ENCODE results near the gene PRSS36. TPM values are rescaled to one million over a fixed set of nuclear protein-coding genes. Genes with fewer than 3 reads are reported as not detected.

The PRSS36 gene
- total RNA-seq, 1 experiment from 2014 or later = 1.6 TPM

GRCh38 chr16:31134091-31134571 is 15.7 kb downstream of the PRSS36 start:
- TF ChIP-seq CTCF (IDR thresholded peaks at IDR 0.05; ENCODE audit: insufficient read depth in 1 of 2, low read depth in 1 of 2, low read length in 1 of 2, severe bottlenecking in 1 of 2, unreplicated experiment in 1 of 2) = no peak
- H3K4me3 Mint-ChIP-seq (ENCODE audit: unreplicated experiment) = peak overlapping the region; percentile 76
- H3K27me3 Mint-ChIP-seq (ENCODE audit: insufficient read depth, unreplicated experiment) = no peaks in the 10 kb centered on the region
- H3K4me1 ChIP-seq = peaks cover 76% of the 10 kb centered on the region
- H3K36me3 Mint-ChIP-seq (ENCODE audit: insufficient read depth, unreplicated experiment) = peaks cover 63% of the 10 kb centered on the region
- CTCF ChIA-PET = interaction anchor here (0.8 to 2.1 kb wide), 4 partner anchors 8 to 199 kb away, joined by 3 to 12 read pairs (median 3); partner anchors contain the start of gene KAT8
- H3K4me1 Mint-ChIP-seq (ENCODE audit: low read depth, unreplicated experiment) = peaks cover 51% of the 10 kb centered on the region
- H3K9me3 ChIP-seq = no peaks in the 10 kb centered on the region
- H3K27ac Mint-ChIP-seq (ENCODE audit: unreplicated experiment) = peak overlapping the region; percentile 75
- peak overlapping the region; percentile 78 for H3K4me3 ChIP-seq (ENCODE audit: low read depth, low read length)
- intact Hi-C loops (cut with micrococcal nuclease; ENCODE audit: unreplicated experiment) = loop anchor here (10.0 kb wide), 1 partner anchor 321 kb away; the partner anchor contains the start of gene ARMC5
- no TSS peak for BruUV-seq (replicated peaks)
- DNase-seq = no peak
- no peaks in the 10 kb centered on the region for H3K27me3 ChIP-seq (replicated peaks; ENCODE audit: control insufficient read depth, insufficient read depth, low read length)
- no peaks in the 10 kb centered on the region for H3K9me3 Mint-ChIP-seq (ENCODE audit: unreplicated experiment)
- POLR2A ChIA-PET = interaction anchor here (3.7 kb wide), 1 partner anchor 17 kb away, joined by 52 read pairs; the partner anchor contains the start of gene KAT8
- H3K36me3 ChIP-seq (ENCODE audit: control insufficient read depth, insufficient read depth, low read length) = peaks cover 6% of the 10 kb centered on the region

- DNase-seq = no peak
- H3K4me1 ChIP-seq = peaks cover 65% of the 10 kb centered on the region
- peaks cover 6% of the 10 kb centered on the region for H3K36me3 ChIP-seq (ENCODE audit: control insufficient read depth, insufficient read depth, low read length)
- peaks cover 45% of the 10 kb centered on the region for H3K4me1 Mint-ChIP-seq (ENCODE audit: low read depth, unreplicated experiment)
- ChIA-PET POLR2A (no interaction called here), CTCF (no interaction called here)
- 0 out of 2 replicates have a peak overlapping the region, but pooled peaks have one; percentile 78 for H3K4me3 ChIP-seq (ENCODE audit: low read depth, low read length)
- TF ChIP-seq CTCF (IDR thresholded peaks at IDR 0.05; ENCODE audit: insufficient read depth in 1 of 2, low read depth in 1 of 2, low read length in 1 of 2, severe bottlenecking in 1 of 2, unreplicated experiment in 1 of 2) = no peak
- no TSS peak for BruUV-seq (replicated peaks)
- peak overlapping the region; percentile 75 for H3K27ac Mint-ChIP-seq (ENCODE audit: unreplicated experiment)
- H3K27me3 ChIP-seq (replicated peaks; ENCODE audit: control insufficient read depth, insufficient read depth, low read length) = no peaks in the 10 kb centered on the region
- H3K27me3 Mint-ChIP-seq (ENCODE audit: insufficient read depth, unreplicated experiment) = no peaks in the 10 kb centered on the region
- intact Hi-C loops (cut with micrococcal nuclease; ENCODE audit: unreplicated experiment) = loop anchor here (10.0 kb wide), 1 partner anchor 322 kb away; the partner anchor contains the start of gene ARMC5
- H3K9me3 Mint-ChIP-seq (ENCODE audit: unreplicated experiment) = no peaks in the 10 kb centered on the region
- H3K4me3 Mint-ChIP-seq (ENCODE audit: unreplicated experiment) = peak overlapping the region; percentile 76
- H3K36me3 Mint-ChIP-seq (ENCODE audit: insufficient read depth, unreplicated experiment) = peaks cover 56% of the 10 kb centered on the region
- H3K9me3 ChIP-seq = no peaks in the 10 kb centered on the region
Observed at GRCh38 chr16:31133046-31133501, 16.8 kb downstream of the PRSS36 start.

GRCh38 chr16:31132303-31132979 is 17.4 kb downstream of the PRSS36 start:
- H3K27ac Mint-ChIP-seq (ENCODE audit: unreplicated experiment) = peak overlapping the region; percentile 75
- H3K4me3 Mint-ChIP-seq (ENCODE audit: unreplicated experiment) = peak overlapping the region; percentile 76
- Histone ChIP-seq H3K4me3 (ENCODE audit: low read depth, low read length) (no peak overlapping the region), H3K27me3 (replicated peaks; ENCODE audit: control insufficient read depth, insufficient read depth, low read length) (no peaks in the 10 kb centered on the region), H3K4me1 (peaks cover 59% of the 10 kb centered on the region), H3K9me3 (no peaks in the 10 kb centered on the region), H3K36me3 (ENCODE audit: control insufficient read depth, insufficient read depth, low read length) (peaks cover 6% of the 10 kb centered on the region)
- no peak for TF ChIP-seq CTCF (IDR thresholded peaks at IDR 0.05; ENCODE audit: insufficient read depth in 1 of 2, low read depth in 1 of 2, low read length in 1 of 2, severe bottlenecking in 1 of 2, unreplicated experiment in 1 of 2)
- H3K27me3 Mint-ChIP-seq (ENCODE audit: insufficient read depth, unreplicated experiment) = no peaks in the 10 kb centered on the region
- no TSS peak for BruUV-seq (replicated peaks)
- ChIA-PET CTCF (interaction anchor here (2.0 kb wide), 1 partner anchor 15 kb away, joined by 8 read pairs; the partner anchor contains the start of gene KAT8), POLR2A (interaction anchor here (1.0 to 3.2 kb wide), 4 partner anchors 10 to 58 kb away, joined by 3 to 35 read pairs (median 12); partner anchors contain the start of genes FUS, KAT8, ZNF646 and ZNF668)
- peaks cover 43% of the 10 kb centered on the region for H3K4me1 Mint-ChIP-seq (ENCODE audit: low read depth, unreplicated experiment)
- H3K36me3 Mint-ChIP-seq (ENCODE audit: insufficient read depth, unreplicated experiment) = peaks cover 56% of the 10 kb centered on the region
- no peak for DNase-seq
- H3K9me3 Mint-ChIP-seq (ENCODE audit: unreplicated experiment) = no peaks in the 10 kb centered on the region
- intact Hi-C loops (cut with micrococcal nuclease; ENCODE audit: unreplicated experiment) = loop anchor here (10.0 kb wide), 1 partner anchor 322 kb away; the partner anchor contains the start of gene ARMC5

All from Caco-2 (cell line).